A549 (cell line): ENCODE data around the gene UNC5CL.

Experiments
- CBX2 ChIP-seq: fragments of 200-600 bp; sonication (generic); IDR thresholded peaks from 2 replicates; pipeline ENCODE4 v1.6.1; 2016; ENCODE audit warnings: low read depth, mild to moderate bottlenecking, borderline replicate concordance
- CEBPB ChIP-seq, 2 experiments: fragments of >200 bp in 1 of 2; sonication (Bioruptor Twin) in 1 of 2; formaldehyde crosslinking in 1 of 2; IDR thresholded peaks; 2 replicates each; pipeline ENCODE4 v1.6.1; 2012 to 2016
- ESRRA ChIP-seq: fragments of 150-350 bp; IDR thresholded peaks from 2 replicates; pipeline ENCODE4 v1.6.1; 2014; ENCODE audit warnings: mild to moderate bottlenecking, low read length, borderline replicate concordance
- POLR2A ChIP-seq: IDR thresholded peaks from 2 replicates; pipeline ENCODE4 v1.6.1; 2012; ENCODE audit warnings: mild to moderate bottlenecking, low read length
- RFX5 ChIP-seq: fragments of 450-650 bp; IDR thresholded peaks from 2 replicates; pipeline ENCODE4 v1.7.1; 2014; ENCODE audit warnings: antibody characterized with exemption, mild to moderate bottlenecking, moderate library complexity
- SMC3 ChIP-seq: fragments of >200 bp; sonication (Bioruptor Twin); formaldehyde crosslinking; IDR thresholded peaks from 3 replicates; pipeline ENCODE4 v1.6.1; 2018; ENCODE audit warnings: inconsistent platforms
- TP53 ChIP-seq: fragments of 250-450 bp; sonication (Bioruptor Pico); IDR thresholded peaks from 2 replicates; pipeline ENCODE4 v1.5.0; 2021; ENCODE audit warnings: mild to moderate bottlenecking, moderate library complexity
- TF ChIP-seq, protein P1 (sequence below): fragments of 200-600 bp; sonication (generic); IDR thresholded peaks from 2 replicates; pipeline ENCODE4 v1.6.1; 2016; ENCODE audit warnings: antibody characterized with exemption, mild to moderate bottlenecking, moderate library complexity
- TF ChIP-seq, protein P2 (sequence below): fragments of >200 bp; sonication (Bioruptor Twin); formaldehyde crosslinking; IDR thresholded peaks from 3 replicates; pipeline ENCODE4 v1.5.1; 2016
- TF ChIP-seq, protein P3 (sequence below): IDR thresholded peaks from 2 replicates; pipeline ENCODE4 v1.6.1; 2012

DNA sequence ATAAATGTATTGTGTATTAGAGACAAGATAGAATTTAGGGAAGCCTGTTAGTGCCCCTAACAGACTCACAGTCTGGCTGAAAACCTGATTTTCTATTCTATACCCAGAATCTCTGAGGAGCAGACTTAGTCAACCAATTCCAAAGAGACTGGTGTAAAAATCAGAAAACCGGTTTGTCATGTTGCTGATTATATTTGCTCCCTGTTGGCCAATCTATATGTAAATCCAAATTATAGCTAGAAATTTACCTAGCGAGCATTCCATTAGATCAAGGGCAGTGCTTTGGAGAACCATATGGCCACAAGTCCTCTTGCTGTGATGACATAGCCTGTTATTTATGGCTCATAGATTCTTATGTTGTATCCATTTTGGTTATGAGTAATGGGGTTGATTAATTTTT is 38.5 kb upstream of the UNC5CL start:
- TF ChIP-seq, protein P1, sequence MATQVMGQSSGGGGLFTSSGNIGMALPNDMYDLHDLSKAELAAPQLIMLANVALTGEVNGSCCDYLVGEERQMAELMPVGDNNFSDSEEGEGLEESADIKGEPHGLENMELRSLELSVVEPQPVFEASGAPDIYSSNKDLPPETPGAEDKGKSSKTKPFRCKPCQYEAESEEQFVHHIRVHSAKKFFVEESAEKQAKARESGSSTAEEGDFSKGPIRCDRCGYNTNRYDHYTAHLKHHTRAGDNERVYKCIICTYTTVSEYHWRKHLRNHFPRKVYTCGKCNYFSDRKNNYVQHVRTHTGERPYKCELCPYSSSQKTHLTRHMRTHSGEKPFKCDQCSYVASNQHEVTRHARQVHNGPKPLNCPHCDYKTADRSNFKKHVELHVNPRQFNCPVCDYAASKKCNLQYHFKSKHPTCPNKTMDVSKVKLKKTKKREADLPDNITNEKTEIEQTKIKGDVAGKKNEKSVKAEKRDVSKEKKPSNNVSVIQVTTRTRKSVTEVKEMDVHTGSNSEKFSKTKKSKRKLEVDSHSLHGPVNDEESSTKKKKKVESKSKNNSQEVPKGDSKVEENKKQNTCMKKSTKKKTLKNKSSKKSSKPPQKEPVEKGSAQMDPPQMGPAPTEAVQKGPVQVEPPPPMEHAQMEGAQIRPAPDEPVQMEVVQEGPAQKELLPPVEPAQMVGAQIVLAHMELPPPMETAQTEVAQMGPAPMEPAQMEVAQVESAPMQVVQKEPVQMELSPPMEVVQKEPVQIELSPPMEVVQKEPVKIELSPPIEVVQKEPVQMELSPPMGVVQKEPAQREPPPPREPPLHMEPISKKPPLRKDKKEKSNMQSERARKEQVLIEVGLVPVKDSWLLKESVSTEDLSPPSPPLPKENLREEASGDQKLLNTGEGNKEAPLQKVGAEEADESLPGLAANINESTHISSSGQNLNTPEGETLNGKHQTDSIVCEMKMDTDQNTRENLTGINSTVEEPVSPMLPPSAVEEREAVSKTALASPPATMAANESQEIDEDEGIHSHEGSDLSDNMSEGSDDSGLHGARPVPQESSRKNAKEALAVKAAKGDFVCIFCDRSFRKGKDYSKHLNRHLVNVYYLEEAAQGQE: no peak
- TF ChIP-seq ESRRA (no peak), CBX2 (no peak), RFX5 (no peak), TP53 (no peak), SMC3 (no peak), POLR2A (no peak), CEBPB (IDR thresholded peaks at IDR 0.05) (no peak)
- TF ChIP-seq, protein P2, sequence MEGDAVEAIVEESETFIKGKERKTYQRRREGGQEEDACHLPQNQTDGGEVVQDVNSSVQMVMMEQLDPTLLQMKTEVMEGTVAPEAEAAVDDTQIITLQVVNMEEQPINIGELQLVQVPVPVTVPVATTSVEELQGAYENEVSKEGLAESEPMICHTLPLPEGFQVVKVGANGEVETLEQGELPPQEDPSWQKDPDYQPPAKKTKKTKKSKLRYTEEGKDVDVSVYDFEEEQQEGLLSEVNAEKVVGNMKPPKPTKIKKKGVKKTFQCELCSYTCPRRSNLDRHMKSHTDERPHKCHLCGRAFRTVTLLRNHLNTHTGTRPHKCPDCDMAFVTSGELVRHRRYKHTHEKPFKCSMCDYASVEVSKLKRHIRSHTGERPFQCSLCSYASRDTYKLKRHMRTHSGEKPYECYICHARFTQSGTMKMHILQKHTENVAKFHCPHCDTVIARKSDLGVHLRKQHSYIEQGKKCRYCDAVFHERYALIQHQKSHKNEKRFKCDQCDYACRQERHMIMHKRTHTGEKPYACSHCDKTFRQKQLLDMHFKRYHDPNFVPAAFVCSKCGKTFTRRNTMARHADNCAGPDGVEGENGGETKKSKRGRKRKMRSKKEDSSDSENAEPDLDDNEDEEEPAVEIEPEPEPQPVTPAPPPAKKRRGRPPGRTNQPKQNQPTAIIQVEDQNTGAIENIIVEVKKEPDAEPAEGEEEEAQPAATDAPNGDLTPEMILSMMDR: no peak
- TF ChIP-seq, protein P3, sequence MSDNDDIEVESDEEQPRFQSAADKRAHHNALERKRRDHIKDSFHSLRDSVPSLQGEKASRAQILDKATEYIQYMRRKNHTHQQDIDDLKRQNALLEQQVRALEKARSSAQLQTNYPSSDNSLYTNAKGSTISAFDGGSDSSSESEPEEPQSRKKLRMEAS: no peak
